Lower leg skin (tissue), 3 donors: Measurements from ENCODE around the gene TES.

Experiments
- CTCF ChIP-seq, 3 donors: fragments of 450-650 bp; IDR thresholded peaks; one replicate each; pipeline ENCODE4 v1.5.1; 2016; ENCODE audit warnings: antibody characterized with exemption in 3 of 3, mild to moderate bottlenecking in 3 of 3, moderate library complexity in 2 of 3
- POLR2A ChIP-seq, 2 donors: fragments of 450-650 bp; IDR thresholded peaks; one replicate each; pipeline ENCODE4 v1.6.1; 2016 to 2017; ENCODE audit warnings: antibody characterized with exemption in 2 of 2, mild to moderate bottlenecking in 1 of 2, moderate library complexity in 1 of 2

GRCh38 chr7:116241291-116241690 lies 31.0 kb downstream of the TES start:
- TF ChIP-seq CTCF (IDR thresholded peaks at IDR 0.05) = no peak
- no peak for TF ChIP-seq POLR2A (IDR thresholded peaks at IDR 0.05)
